Activated CD4-positive, CD25-positive, alpha-beta regulatory T cell (primary cell): ENCODE data around the gene MRPS6.

Experiments used
- DNase-seq, 4 experiments: peaks; one replicate each; lab custom pipeline; 2025; lab: John Stamatoyannopoulos, UW

Gene MRPS6

GRCh38 chr21:34180826-34181359 is 107.5 kb downstream of the MRPS6 start:
- no peak for DNase-seq

- no peak for DNase-seq
Observed at GRCh38 chr21:34181431-34182039, 108.2 kb downstream of the MRPS6 start.

GRCh38 chr21:34182436-34182835 is 109.1 kb downstream of the MRPS6 start:
- no peak for DNase-seq

GRCh38 chr21:34183331-34183928 is 110.1 kb downstream of the MRPS6 start:
- DNase-seq: no peak

- no peak for DNase-seq
Observed at GRCh38 chr21:34184232-34184631, 110.9 kb downstream of the MRPS6 start.

GRCh38 chr21:34185026-34185750 is 111.8 kb downstream of the MRPS6 start:
- no peak for DNase-seq

GRCh38 chr21:34186109-34186719 is 112.8 kb downstream of the MRPS6 start:
- DNase-seq: no peak

GRCh38 chr21:34187935-34188334 is 114.6 kb downstream of the MRPS6 start:
- no peak for DNase-seq

- DNase-seq: no peak
Observed at GRCh38 chr21:34189506-34189905, 116.1 kb downstream of the MRPS6 start.

- DNase-seq: no peak
Observed at GRCh38 chr21:34190576-34191321, 117.4 kb downstream of the MRPS6 start.

GRCh38 chr21:34191876-34192275 is 118.5 kb downstream of the MRPS6 start:
- no peak for DNase-seq
